Measurements from ENCODE around the gene HRH3. TPM values are rescaled to one million over a fixed set of nuclear protein-coding genes. Genes with fewer than 3 reads are reported as not detected.

HRH3 gene
- total RNA-seq, 1 experiment from 2014 or later: 1.8 TPM

GRCh38 chr20:62170536-62170935 is 49.5 kb downstream of the HRH3 start:
- Histone ChIP-seq H4K20me1 (ENCODE audit: control insufficient read depth, insufficient read depth, insufficient read length) (no peaks in the 10 kb centered on the region), H2BK20ac (ENCODE audit: low read depth, low read length, poor library complexity, severe bottlenecking) (no peak overlapping the region), H2BK12ac (ENCODE audit: insufficient read length, low read depth, low read length) (no peak overlapping the region), H2AFZ (ENCODE audit: low read length) (no peak overlapping the region), H2AK5ac (ENCODE audit: insufficient read length, low read length) (no peak overlapping the region), H3K4me1 (ENCODE audit: insufficient read depth, low read length) (no peaks in the 10 kb centered on the region), H2BK5ac (ENCODE audit: insufficient read length, low read length) (no peak overlapping the region), H4K91ac (ENCODE audit: insufficient read length, low read depth, low read length) (no peak overlapping the region), H3K27ac (ENCODE audit: insufficient read length, low read depth, low read length) (no peak overlapping the region), H3K4ac (ENCODE audit: low read depth, low read length) (no peak overlapping the region), H3K4me2 (ENCODE audit: insufficient read depth, insufficient read length, low read length) (no peak overlapping the region), H3K14ac (ENCODE audit: insufficient read depth, low read length) (no peak overlapping the region), H3K27me3 (ENCODE audit: insufficient read depth, low read length) (no peaks in the 10 kb centered on the region), H4K5ac (ENCODE audit: insufficient read length, low read depth, low read length) (no peak overlapping the region), H3K79me2 (ENCODE audit: insufficient read depth, low read length) (no peaks in the 10 kb centered on the region), H3K23me2 (ENCODE audit: insufficient read length, low read depth, low read length, poor library complexity, severe bottlenecking) (no peaks in the 10 kb centered on the region), H3K79me1 (ENCODE audit: insufficient read depth, low read depth, low read length, poor library complexity, severe bottlenecking) (no peaks in the 10 kb centered on the region), H3K23ac (ENCODE audit: insufficient read length, low read depth, low read length) (no peak overlapping the region), H2BK15ac (ENCODE audit: low read depth, low read length) (no peak overlapping the region), H4K8ac (replicated peaks; ENCODE audit: insufficient read length, low read depth, low read length) (no peak overlapping the region), H3K18ac (ENCODE audit: insufficient read length, low read depth, low read length) (no peak overlapping the region), H3K9me3 (ENCODE audit: control insufficient read depth, low read depth, low read length) (no peaks in the 10 kb centered on the region), H3K56ac (ENCODE audit: insufficient read length, low read depth, low read length) (no peak overlapping the region), H3K9ac (ENCODE audit: extremely low read depth, insufficient read length, low read length) (no peak overlapping the region), H2BK120ac (ENCODE audit: low read depth, low read length, poor library complexity, severe bottlenecking) (no peak overlapping the region), H3T11ph (ENCODE audit: low read length) (no peak overlapping the region)
- Mint-ChIP-seq H3K27ac (no peak overlapping the region), H3K4me1 (no peaks in the 10 kb centered on the region), H3K36me3 (ENCODE audit: insufficient read depth in 1 of 3, low read depth in 3 of 3) (peaks cover 14 to 46% (median 42%) of the 10 kb centered on the region in 3 experiments), H3K9me3 (no peaks in the 10 kb centered on the region), H3K27me3 (ENCODE audit: low read depth) (no peaks in the 10 kb centered on the region; the same call in 1 of the 2 replicates), H3K4me3 (no peak overlapping the region)
- TF ChIP-seq, protein P1, sequence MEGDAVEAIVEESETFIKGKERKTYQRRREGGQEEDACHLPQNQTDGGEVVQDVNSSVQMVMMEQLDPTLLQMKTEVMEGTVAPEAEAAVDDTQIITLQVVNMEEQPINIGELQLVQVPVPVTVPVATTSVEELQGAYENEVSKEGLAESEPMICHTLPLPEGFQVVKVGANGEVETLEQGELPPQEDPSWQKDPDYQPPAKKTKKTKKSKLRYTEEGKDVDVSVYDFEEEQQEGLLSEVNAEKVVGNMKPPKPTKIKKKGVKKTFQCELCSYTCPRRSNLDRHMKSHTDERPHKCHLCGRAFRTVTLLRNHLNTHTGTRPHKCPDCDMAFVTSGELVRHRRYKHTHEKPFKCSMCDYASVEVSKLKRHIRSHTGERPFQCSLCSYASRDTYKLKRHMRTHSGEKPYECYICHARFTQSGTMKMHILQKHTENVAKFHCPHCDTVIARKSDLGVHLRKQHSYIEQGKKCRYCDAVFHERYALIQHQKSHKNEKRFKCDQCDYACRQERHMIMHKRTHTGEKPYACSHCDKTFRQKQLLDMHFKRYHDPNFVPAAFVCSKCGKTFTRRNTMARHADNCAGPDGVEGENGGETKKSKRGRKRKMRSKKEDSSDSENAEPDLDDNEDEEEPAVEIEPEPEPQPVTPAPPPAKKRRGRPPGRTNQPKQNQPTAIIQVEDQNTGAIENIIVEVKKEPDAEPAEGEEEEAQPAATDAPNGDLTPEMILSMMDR (conservative IDR thresholded peaks at IDR 0.05): no peak
- no peak for DNase-seq
- WGBS (ENCODE audit: extremely low coverage, insufficient read length, low lambda C conversion rate): no CpG with 5 or more reads among the region's 9 CpGs
